ENCODE measurements around the gene CFP.

Gene CFP

GRCh38 chrX:47577901-47578300 lies 51.8 kb downstream of the CFP start:
- Histone ChIP-seq H3K36me3 (ENCODE audit: control insufficient read depth in 1 of 2, insufficient read depth in 2 of 2, low read length in 2 of 2) (no peaks in the 10 kb centered on the region), H3K4me1 (ENCODE audit: control insufficient read depth in 1 of 2, insufficient read depth in 2 of 2, low read length in 2 of 2) (peaks cover 8 to 10% of the 10 kb centered on the region in 2 donors), H3K27me3 (ENCODE audit: control insufficient read depth in 1 of 2, insufficient read depth in 2 of 2, low read length in 2 of 2) (no peaks in the 10 kb centered on the region), H3K9me3 (ENCODE audit: control insufficient read depth in 1 of 2, low read length in 2 of 2) (no peaks in the 10 kb centered on the region), H3K27ac (ENCODE audit: low read depth, low read length) (no peak overlapping the region), H3K9ac (ENCODE audit: low read depth in 1 of 2, low read length in 2 of 2) (no peak overlapping the region), H3K4me3 (ENCODE audit: low read depth in 1 of 2, low read length in 2 of 2) (no peak overlapping the region)

GRCh38 chrX:47577424-47577823 lies 52.3 kb downstream of the CFP start:
- H3K27ac ChIP-seq (ENCODE audit: low read depth, low read length): no peak overlapping the region
- no peak overlapping the region for H3K9ac ChIP-seq (ENCODE audit: low read depth in 1 of 2, low read length in 2 of 2)
- no peak overlapping the region for H3K4me3 ChIP-seq (ENCODE audit: low read depth in 1 of 2, low read length in 2 of 2)
- no peaks in the 10 kb centered on the region for H3K9me3 ChIP-seq (ENCODE audit: control insufficient read depth in 1 of 2, low read length in 2 of 2)
- H3K36me3 ChIP-seq (ENCODE audit: control insufficient read depth in 1 of 2, insufficient read depth in 2 of 2, low read length in 2 of 2): no peaks in the 10 kb centered on the region
- no peaks in the 10 kb centered on the region for H3K27me3 ChIP-seq (ENCODE audit: control insufficient read depth in 1 of 2, insufficient read depth in 2 of 2, low read length in 2 of 2)
- peaks cover 8 to 10% of the 10 kb centered on the region in 2 donors for H3K4me1 ChIP-seq (ENCODE audit: control insufficient read depth in 1 of 2, insufficient read depth in 2 of 2, low read length in 2 of 2)

GRCh38 chrX:47576021-47576898 lies 53.5 kb downstream of the CFP start:
- no peak overlapping the region for H3K9ac ChIP-seq (ENCODE audit: low read depth in 1 of 2, low read length in 2 of 2)
- H3K27me3 ChIP-seq (ENCODE audit: control insufficient read depth in 1 of 2, insufficient read depth in 2 of 2, low read length in 2 of 2): no peaks in the 10 kb centered on the region
- H3K4me3 ChIP-seq (ENCODE audit: low read depth in 1 of 2, low read length in 2 of 2): no peak overlapping the region
- H3K9me3 ChIP-seq (ENCODE audit: control insufficient read depth in 1 of 2, low read length in 2 of 2): no peaks in the 10 kb centered on the region
- no peak overlapping the region for H3K27ac ChIP-seq (ENCODE audit: low read depth, low read length)
- peaks cover 6 to 8% of the 10 kb centered on the region in 2 donors for H3K36me3 ChIP-seq (ENCODE audit: control insufficient read depth in 1 of 2, insufficient read depth in 2 of 2, low read length in 2 of 2)
- peaks cover 8 to 10% of the 10 kb centered on the region in 2 donors for H3K4me1 ChIP-seq (ENCODE audit: control insufficient read depth in 1 of 2, insufficient read depth in 2 of 2, low read length in 2 of 2)

GRCh38 chrX:47574547-47575301 lies 55.0 kb downstream of the CFP start:
- H3K9me3 ChIP-seq (ENCODE audit: control insufficient read depth in 1 of 2, low read length in 2 of 2): no peaks in the 10 kb centered on the region
- H3K27me3 ChIP-seq (ENCODE audit: control insufficient read depth in 1 of 2, insufficient read depth in 2 of 2, low read length in 2 of 2): no peaks in the 10 kb centered on the region
- H3K4me3 ChIP-seq (ENCODE audit: low read depth in 1 of 2, low read length in 2 of 2): no peak overlapping the region
- no peak overlapping the region for H3K27ac ChIP-seq (ENCODE audit: low read depth, low read length)
- peaks cover 8 to 10% of the 10 kb centered on the region in 2 donors for H3K4me1 ChIP-seq (ENCODE audit: control insufficient read depth in 1 of 2, insufficient read depth in 2 of 2, low read length in 2 of 2)
- no peak overlapping the region for H3K9ac ChIP-seq (ENCODE audit: low read depth in 1 of 2, low read length in 2 of 2)
- peaks cover 6 to 18% of the 10 kb centered on the region in 2 donors for H3K36me3 ChIP-seq (ENCODE audit: control insufficient read depth in 1 of 2, insufficient read depth in 2 of 2, low read length in 2 of 2)

GRCh38 chrX:47574076-47574546 lies 55.6 kb downstream of the CFP start:
- H3K27ac ChIP-seq (ENCODE audit: low read depth, low read length): no peak overlapping the region
- H3K4me1 ChIP-seq (ENCODE audit: control insufficient read depth in 1 of 2, insufficient read depth in 2 of 2, low read length in 2 of 2): peaks cover 8% of the 10 kb centered on the region in 2 donors
- H3K36me3 ChIP-seq (ENCODE audit: control insufficient read depth in 1 of 2, insufficient read depth in 2 of 2, low read length in 2 of 2): peaks cover 6 to 24% of the 10 kb centered on the region in 2 donors
- H3K27me3 ChIP-seq (ENCODE audit: control insufficient read depth in 1 of 2, insufficient read depth in 2 of 2, low read length in 2 of 2): no peaks in the 10 kb centered on the region
- H3K9ac ChIP-seq (ENCODE audit: low read depth in 1 of 2, low read length in 2 of 2): no peak overlapping the region
- H3K4me3 ChIP-seq (ENCODE audit: low read depth in 1 of 2, low read length in 2 of 2): no peak overlapping the region
- H3K9me3 ChIP-seq (ENCODE audit: control insufficient read depth in 1 of 2, low read length in 2 of 2): no peaks in the 10 kb centered on the region

- Histone ChIP-seq H3K9ac (ENCODE audit: low read depth in 1 of 2, low read length in 2 of 2) (no peak overlapping the region), H3K4me1 (ENCODE audit: control insufficient read depth in 1 of 2, insufficient read depth in 2 of 2, low read length in 2 of 2) (peaks cover 6 to 8% of the 10 kb centered on the region in 2 donors), H3K27ac (ENCODE audit: low read depth, low read length) (no peak overlapping the region), H3K4me3 (ENCODE audit: low read depth in 1 of 2, low read length in 2 of 2) (peak overlapping the region in 1 of 2 donors; percentile 28), H3K36me3 (ENCODE audit: control insufficient read depth in 1 of 2, insufficient read depth in 2 of 2, low read length in 2 of 2) (peaks cover 6 to 29% of the 10 kb centered on the region in 2 donors), H3K27me3 (ENCODE audit: control insufficient read depth in 1 of 2, insufficient read depth in 2 of 2, low read length in 2 of 2) (no peaks in the 10 kb centered on the region), H3K9me3 (ENCODE audit: control insufficient read depth in 1 of 2, low read length in 2 of 2) (no peaks in the 10 kb centered on the region)
These were observed 56.2 kb downstream of the CFP start for GRCh38 chrX:47573341-47574075.

All from duodenal mucosa (tissue), 2 donors.